NCI-H1417 (cell line): Measurements from ENCODE around the gene PDE1A.

ENCODE experiments used
- DNase-seq, 3 experiments: peaks; one replicate each; lab custom pipeline; 2025; lab: John Stamatoyannopoulos, UW

The PDE1A gene

GRCh38 chr2:182197529-182197928 is 229.3 kb downstream of the PDE1A start:
- no peak for DNase-seq

GRCh38 chr2:182193291-182193690 is 233.5 kb downstream of the PDE1A start:
- no peak for DNase-seq

DNA sequence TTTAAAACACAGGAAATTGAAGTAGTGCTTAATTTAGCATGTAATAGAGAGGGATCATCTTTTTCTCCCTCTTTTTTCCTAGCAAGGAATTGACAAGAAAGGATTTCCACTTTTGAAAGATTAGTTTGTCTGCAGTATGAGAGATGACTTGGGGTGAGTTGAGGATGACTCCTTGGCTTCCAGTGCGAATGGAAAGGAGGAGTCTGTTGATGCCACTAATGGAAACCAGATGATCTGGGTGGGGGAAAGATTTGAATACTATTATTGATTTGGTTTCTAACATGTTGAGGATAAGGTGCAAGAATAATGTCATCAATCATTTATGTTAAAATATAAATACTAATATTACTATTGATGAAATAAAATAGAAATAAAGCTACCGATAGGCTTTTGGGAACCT is 235.8 kb downstream of the PDE1A start:
- no peak for DNase-seq

DNA sequence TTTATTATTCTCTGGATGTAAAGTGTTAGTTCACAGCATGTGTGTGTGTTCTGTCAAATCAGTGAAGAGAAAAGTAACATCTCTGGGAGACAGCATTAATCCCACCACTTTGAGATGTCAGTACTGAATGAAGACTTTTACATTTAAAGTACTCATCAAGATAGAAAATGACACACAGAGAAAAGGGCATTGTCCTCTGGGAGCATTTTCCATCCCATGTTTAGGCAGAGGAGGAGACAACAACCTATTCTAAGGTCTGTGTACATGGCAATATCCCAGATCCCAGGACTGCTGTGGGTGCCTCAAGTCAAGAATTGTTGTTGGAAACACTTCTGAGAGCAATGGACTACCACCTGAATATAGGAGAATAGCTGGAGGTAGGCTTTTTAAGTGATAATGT is 239.7 kb downstream of the PDE1A start:
- peak; percentile 21 to 66 (median 33) for DNase-seq

GRCh38 chr2:182186132-182186735 is 240.6 kb downstream of the PDE1A start:
- DNase-seq: peak; percentile 53 to 86 (median 81)

DNA sequence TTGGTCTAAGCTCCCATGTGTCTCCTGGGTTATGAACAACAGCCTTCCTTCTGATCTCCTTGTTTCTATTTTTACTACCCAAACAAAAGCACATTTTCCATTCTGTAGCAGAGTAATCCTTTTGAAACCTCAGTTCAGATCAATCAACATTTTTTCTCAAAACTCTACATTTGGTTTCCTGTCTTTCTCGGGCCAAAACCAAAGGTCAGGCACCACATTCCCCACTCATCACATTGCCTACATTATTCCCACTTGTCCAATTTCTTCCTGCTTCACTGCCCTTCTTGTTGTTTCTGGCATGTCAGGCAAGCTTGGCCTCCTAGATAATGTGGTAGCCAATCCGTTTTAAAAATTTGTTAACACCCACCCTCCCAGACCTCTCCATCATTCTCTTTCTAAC is 244.4 kb downstream of the PDE1A start:
- no peak for DNase-seq

DNA sequence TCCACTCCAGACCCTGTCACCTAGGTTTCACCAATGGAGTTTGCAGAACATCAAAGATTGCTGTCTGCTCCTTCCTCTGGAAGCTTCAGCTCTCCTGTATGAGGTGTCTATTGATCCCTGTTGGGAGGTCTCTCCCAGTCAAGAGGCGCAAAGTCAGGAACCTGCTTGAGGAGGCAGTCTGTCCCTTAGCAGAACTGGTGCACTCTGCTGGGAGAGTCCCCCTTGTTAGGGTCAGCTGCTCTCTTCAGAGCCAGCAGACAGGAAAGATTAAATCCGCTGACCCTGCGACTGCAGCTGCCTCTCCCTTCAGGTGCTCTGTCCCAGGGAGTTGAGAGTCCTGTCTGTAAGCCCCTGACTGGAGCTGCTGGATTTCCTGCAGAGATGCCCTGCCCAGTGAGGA is 245.5 kb downstream of the PDE1A start:
- DNase-seq: no peak

- no peak for DNase-seq
Observed at GRCh38 chr2:182179176-182179575, 247.7 kb downstream of the PDE1A start.

DNA sequence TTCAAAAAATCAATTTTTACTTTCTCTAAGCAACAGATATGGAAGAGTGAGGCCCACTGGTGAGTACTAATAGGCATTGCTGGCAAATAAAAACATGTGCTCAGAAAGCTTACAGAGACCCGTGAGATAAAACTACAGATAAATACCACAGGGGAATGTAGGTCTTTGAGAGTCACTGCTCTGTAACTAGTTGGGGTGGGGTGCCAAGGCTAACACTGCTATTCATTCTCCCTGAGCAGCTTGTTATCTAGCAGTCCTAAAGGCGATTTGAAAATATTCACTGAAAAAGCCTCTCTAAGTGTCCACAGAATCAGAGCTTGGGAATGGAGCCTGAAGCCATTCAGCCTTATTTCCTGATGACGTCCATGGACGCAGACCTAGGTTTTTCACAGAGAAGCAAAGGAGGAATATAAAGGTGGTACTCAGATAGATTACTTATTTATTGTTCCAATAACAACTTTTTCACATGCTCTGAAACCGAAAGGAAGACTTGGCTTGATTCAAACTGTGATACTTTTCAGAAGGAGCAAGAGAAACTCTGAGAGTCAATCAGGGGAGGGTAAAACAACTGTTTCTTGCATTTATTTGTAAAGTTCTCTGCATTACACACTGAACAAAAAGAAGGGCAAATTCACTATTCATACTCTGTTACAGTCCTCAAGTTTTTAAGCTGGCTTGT is 252.8 kb downstream of the PDE1A start:
- no peak for DNase-seq

GRCh38 chr2:182170341-182170740 is 256.5 kb downstream of the PDE1A start:
- DNase-seq: no peak

GRCh38 chr2:182167882-182168281 is 259.0 kb downstream of the PDE1A start:
- DNase-seq: no peak

DNA sequence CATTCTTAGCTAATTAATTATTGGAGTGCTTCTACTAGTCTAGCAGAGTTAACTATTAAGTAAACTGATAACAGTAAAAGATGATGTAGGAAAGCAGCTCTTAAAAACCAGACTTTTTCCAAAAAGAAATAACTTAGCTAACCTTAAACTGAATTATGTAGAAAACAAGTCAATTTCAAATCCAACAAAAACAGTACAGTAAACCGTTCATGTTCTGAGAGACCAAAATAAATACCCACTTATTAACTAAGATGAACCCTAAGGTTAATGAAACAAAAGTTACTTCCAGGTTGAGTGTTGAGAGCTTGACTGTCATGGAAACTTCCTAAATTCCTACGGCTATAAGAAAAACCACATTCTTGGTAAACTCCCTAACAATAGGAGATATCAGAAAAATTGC is 260.0 kb downstream of the PDE1A start:
- DNase-seq: no peak

- DNase-seq: no peak
Observed at GRCh38 chr2:182166406-182166805, 260.4 kb downstream of the PDE1A start.

DNA sequence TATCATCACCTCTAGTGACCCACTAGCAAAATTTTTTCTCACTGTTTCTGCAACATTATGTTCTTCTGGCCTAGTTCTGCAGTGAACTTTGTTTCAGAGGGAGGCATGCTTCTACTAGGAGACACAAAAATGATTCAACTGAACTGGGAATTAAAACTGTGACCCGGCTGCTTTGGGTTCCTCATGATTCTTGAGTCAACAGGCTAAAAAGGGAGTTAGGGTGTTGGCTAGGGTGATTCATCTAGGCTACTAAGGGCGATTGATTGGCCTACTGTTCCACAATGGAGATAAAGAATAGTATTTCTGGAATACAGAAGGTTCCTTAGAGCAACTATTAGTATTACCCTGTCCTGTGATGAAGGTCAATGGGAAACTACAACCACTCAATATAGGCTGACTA is 261.6 kb downstream of the PDE1A start:
- no peak for DNase-seq

DNA sequence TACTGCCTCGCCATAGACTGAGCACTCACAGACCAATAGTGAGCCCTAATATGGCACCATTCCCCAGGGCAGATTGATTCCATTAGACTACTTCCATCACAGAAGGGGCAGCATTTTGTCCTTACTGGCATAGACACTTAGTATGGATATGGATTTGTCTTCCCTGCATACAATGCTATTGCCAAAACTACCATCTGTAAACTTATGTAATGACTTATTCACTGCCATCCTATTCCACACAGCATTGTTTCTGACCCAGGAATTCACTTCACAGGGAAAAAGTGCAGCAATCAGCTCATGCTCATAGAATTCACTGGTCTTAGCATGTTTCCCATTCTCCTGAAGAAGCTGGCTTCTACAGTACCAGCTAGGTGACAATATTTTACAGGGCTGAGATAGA is 262.1 kb downstream of the PDE1A start:
- no peak for DNase-seq

GRCh38 chr2:182163878-182164277 is 263.0 kb downstream of the PDE1A start:
- DNase-seq: no peak

DNA sequence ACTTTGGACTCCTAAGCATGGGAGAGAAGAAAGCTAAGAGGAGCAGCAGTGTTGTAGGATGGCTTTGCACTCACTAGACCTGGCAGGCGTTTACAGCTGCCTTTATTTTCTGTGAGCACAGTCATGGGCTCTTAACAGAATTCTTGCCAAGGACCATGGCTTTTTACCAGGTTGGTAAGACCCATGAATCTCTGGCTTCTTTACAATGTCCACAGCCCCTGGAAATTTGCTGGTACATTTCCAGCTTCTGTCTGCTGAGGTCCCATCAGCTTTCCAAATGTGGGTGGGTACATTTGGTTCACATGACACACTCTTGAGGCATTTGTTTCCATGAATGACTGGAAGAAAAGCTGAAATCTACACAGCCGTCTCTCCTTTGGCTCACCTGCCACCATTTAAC is 278.5 kb downstream of the PDE1A start:
- DNase-seq: no peak

- no peak for DNase-seq
Observed at GRCh38 chr2:182144776-182145165, 282.1 kb downstream of the PDE1A start.

- DNase-seq: peak in 2 of 3 experiments; percentile 13 to 71
Observed at GRCh38 chr2:182144041-182144775, 282.6 kb downstream of the PDE1A start.

DNA sequence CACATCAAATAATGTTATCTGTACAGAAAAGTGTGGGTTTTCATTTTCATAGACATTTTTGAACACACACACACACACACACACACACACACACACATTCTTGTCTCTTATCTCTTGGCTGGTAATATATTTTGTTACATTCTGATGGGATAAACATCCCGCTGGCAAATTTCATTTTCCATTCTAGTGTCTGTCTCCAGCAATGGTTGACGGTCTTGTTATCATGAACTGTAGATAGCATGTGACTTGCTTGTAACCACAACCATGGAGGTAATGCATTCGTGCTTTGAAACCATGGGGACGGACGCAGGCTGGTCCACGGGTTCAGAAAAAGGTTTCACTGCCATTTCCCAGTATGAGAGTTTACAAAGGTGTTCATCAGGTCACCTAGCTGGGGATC is 284.8 kb downstream of the PDE1A start:
- no peak for DNase-seq

GRCh38 chr2:182134201-182134600 is 292.6 kb downstream of the PDE1A start:
- no peak for DNase-seq

GRCh38 chr2:182133195-182133891 is 293.5 kb downstream of the PDE1A start:
- DNase-seq: no peak

DNA sequence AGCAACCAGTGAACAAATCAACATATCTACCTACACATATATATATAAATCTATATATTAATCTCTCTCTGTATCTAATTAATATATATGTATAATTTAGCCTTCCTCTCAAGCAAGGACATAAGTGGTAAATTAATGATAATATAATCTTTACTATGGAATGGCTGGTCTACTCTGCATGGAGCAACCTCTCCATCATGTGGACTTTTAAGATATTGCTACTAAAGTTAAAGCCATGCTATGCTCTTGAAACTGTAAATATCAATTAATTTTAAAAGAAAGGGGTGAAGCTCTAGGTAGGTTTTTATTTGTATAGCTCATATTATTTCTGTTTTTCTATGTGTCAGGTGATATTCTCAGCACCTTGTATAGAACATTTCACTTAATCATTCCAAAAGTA is 294.2 kb downstream of the PDE1A start:
- peak in 2 of 3 experiments; percentile 5 to 57 for DNase-seq
